HL-60/S4 treated with phorbol 12-myristate 13-acetate at 8.2 ng/mL for 4 days and 3 days (cell line): ENCODE data around the gene SLC9A8.

ENCODE experiments used
- in situ Hi-C: fragments of 300-500 bp; cut with MboI; formaldehyde crosslinking; loops from 2 replicates; pipeline ENCODE4 v1.15.0; 2022; ENCODE audit warnings: low sequenced_read_pairs

Gene SLC9A8

GRCh38 chr20:49938173-49939163 is 125.8 kb downstream of the SLC9A8 start:
- in situ Hi-C loops = no loop called here

- in situ Hi-C loops = no loop called here
Measured at GRCh38 chr20:49941456-49941855, 128.8 kb downstream of the SLC9A8 start.
